Ectodermal cell (in vitro differentiated cells): ENCODE results near the gene S100A13.

ENCODE experiments used
- H3K27ac ChIP-seq: 2 replicates; pipeline ENCODE4 v1.7.0; 2013; ENCODE audit warnings: mild to moderate bottlenecking, low read depth, low read length; ENCODE audit not compliant: insufficient read depth, poor library complexity, severe bottlenecking
- H3K27me3 ChIP-seq: 2 replicates; pipeline ENCODE4 v1.7.0; 2013; ENCODE audit warnings: mild to moderate bottlenecking, low read length; ENCODE audit not compliant: insufficient read depth, control insufficient read depth, poor library complexity, severe bottlenecking
- H3K36me3 ChIP-seq: one replicate; pipeline ENCODE4 v1.7.0; 2013; ENCODE audit warnings: low read length; ENCODE audit not compliant: control insufficient read depth, insufficient read depth
- H3K4me1 ChIP-seq: one replicate; pipeline ENCODE4 v1.7.0; 2013; ENCODE audit warnings: low read length; ENCODE audit not compliant: control insufficient read depth, insufficient read depth
- H3K4me3 ChIP-seq: 2 replicates; pipeline ENCODE4 v1.7.0; 2013; ENCODE audit warnings: low read depth, low read length, control low read depth; ENCODE audit not compliant: insufficient read depth
- H3K9me3 ChIP-seq: 2 replicates; pipeline ENCODE4 v1.7.0; 2013; ENCODE audit warnings: mild to moderate bottlenecking, low read length, moderate library complexity; ENCODE audit not compliant: control insufficient read depth
- WGBS, 2 experiments: methylation state at CpG; one replicate each; pipeline ENCODE4 v1.1.7; 2013; ENCODE audit warnings: missing lambda C conversion rate in 2 of 2; 5-methylcytosine and 5-hydroxymethylcytosine counted together

S100A13 gene

GRCh38 chr1:153628638-153629342 lies 1.5 kb upstream of the S100A13 start:
- Histone ChIP-seq H3K27ac (no peak overlapping the region), H3K4me3 (no peak overlapping the region), H3K4me1 (peaks cover 12% of the 10 kb centered on the region), H3K27me3 (no peaks in the 10 kb centered on the region), H3K9me3 (no peaks in the 10 kb centered on the region), H3K36me3 (no peaks in the 10 kb centered on the region)
- WGBS, 2 experiments, result 87 to 89% methylated on average over 6 of the region's 6 CpGs

GRCh38 chr1:153627715-153628626 lies 666 bp upstream of the S100A13 start, which contains the start of gene S100A1:
TSS of gene S100A1 (plus strand) at chr1:153628434. CDS start at chr1:153630522, 2,088 bp downstream.
- Histone ChIP-seq H3K4me1 (peaks cover 12% of the 10 kb centered on the region), H3K27me3 (no peaks in the 10 kb centered on the region), H3K4me3 (peak within 1 kb of the TSS; percentile 56), H3K36me3 (no peaks in the 10 kb centered on the region), H3K27ac (peak within 1 kb of the TSS; percentile 78), H3K9me3 (no peaks in the 10 kb centered on the region)
- 71 to 73% methylated on average over 10 of the region's 10 CpGs for WGBS, 2 experiments

DNA sequence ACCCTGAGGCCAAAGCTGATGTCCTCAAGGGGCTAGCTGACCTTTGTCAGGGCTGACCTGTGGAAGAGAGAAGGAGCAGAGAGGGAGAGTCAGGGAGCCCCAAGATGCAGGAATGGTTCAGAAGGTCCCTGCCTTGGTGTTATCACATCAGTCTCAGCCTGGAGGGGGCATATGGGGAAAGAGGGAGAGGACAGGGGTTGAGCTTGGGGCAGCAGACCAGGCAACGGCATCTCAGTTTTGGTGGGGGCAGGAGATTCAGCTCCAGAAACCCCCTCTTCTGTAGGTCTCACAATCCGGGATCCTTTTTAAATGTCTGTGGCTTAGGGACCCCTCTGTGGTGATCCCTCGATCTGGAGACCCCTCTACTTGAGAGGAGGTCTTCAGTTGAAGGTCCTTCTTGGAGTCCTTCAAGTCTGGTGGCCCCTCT lies 815 bp downstream of the S100A13 start:
- H3K9me3 ChIP-seq, result no peaks in the 10 kb centered on the region
- no peaks in the 10 kb centered on the region for H3K27me3 ChIP-seq
- peaks cover 5% of the 10 kb centered on the region for H3K36me3 ChIP-seq
- peak overlapping the region; percentile 56 for H3K4me3 ChIP-seq
- peaks cover 12% of the 10 kb centered on the region for H3K4me1 ChIP-seq
- 81 to 83% methylated on average over 3 of the region's 3 CpGs for WGBS, 2 experiments
- H3K27ac ChIP-seq, result no peak overlapping the region

DNA sequence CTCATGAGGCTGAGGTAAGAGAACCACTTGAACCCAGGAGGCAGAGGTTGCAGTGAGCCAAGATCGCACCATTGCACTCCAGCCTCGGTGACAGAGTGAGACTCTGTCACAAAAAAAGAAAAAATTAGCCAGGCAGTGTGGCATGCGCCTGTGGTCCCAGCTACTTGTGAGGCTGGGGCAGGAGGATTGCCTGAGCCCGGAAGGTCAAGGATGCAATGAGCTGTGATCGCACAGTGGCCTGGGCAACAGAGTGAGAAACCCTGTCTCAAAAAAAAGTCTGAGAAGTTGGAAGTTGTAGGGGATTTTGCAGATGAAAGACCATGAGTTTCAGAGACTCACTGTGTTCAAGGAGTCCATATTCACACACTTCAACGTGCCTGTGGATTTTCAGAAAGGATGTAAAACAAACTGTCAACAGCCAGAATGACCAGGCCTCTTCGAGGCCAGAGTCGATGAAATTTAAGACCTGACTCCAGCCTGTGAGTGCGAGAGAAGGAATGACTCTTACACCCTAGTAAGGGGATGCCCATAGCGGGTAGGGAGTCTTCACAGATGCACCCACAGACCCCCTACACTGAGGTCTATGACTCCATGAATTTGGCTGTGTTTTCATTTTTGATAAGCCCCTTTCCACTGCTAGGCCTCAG lies 2.2 kb downstream of the S100A13 start:
- Histone ChIP-seq H3K4me3 (no peak overlapping the region), H3K36me3 (peaks cover 5% of the 10 kb centered on the region)

DNA sequence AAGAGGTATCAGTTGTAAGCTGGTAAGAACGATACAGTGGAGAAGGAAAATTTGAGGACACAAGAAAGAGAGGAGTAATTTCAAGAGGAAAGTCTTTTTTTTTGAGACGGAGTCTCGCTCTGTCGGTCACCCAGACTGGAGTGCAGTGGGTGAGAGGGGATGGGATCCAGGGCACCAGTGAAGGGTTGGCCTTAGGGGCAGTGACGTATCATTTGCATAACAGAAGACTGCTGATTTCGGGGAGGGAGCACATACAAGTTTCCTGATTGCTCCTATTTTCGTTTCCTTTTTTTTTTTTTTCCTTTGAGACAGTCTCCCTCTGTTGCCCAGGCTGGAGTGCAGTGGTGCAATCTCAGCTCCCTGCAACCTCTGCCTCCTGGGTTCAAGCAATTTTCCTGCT lies 4.2 kb downstream of the S100A13 start:
- no peaks in the 10 kb centered on the region for H3K9me3 ChIP-seq
- WGBS, 2 experiments, result 54% methylated on average over 7 of the region's 7 CpGs

More for the DNA sequence above, 2.2 kb downstream of the S100A13 start:
- WGBS, 2 experiments, result 94 to 96% methylated on average over 10 of the region's 10 CpGs
- Histone ChIP-seq H3K4me1 (peaks cover 12% of the 10 kb centered on the region), H3K9me3 (no peaks in the 10 kb centered on the region), H3K27ac (no peak overlapping the region), H3K27me3 (no peaks in the 10 kb centered on the region)

DNA sequence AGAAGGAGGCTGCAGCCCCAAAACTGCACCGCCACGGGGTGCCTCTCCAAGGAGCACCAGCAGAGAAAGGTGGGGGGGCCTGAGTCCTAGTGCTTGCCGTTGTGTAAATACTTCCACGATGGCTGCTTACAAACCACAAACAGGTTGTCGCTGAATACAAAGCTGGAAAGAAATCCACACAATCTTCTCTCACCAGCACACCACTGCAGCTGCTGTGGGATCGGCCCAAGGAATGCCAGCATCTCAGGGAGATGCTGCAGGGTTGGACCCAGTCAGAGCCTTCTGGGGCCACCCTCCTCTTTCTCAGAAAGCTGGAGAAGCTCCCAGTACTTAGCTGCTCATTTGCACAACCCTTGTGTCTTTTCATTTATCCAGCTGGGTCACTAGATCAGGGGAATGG lies 8.1 kb downstream of the S100A13 start:
- no peaks in the 10 kb centered on the region for H3K4me1 ChIP-seq
- no peaks in the 10 kb centered on the region for H3K27me3 ChIP-seq
- WGBS, 2 experiments, result 92 to 95% methylated on average over 6 of the region's 6 CpGs
- no peak overlapping the region for H3K4me3 ChIP-seq
- H3K27ac ChIP-seq, result no peak overlapping the region
- no peaks in the 10 kb centered on the region for H3K9me3 ChIP-seq
- peaks cover 16% of the 10 kb centered on the region for H3K36me3 ChIP-seq

More for the DNA sequence above, 4.2 kb downstream of the S100A13 start:
- Histone ChIP-seq H3K4me1 (peaks cover 6% of the 10 kb centered on the region), H3K36me3 (peaks cover 16% of the 10 kb centered on the region), H3K4me3 (no peak overlapping the region), H3K27me3 (no peaks in the 10 kb centered on the region), H3K27ac (no peak overlapping the region)

GRCh38 chr1:153617663-153618062 lies 9.6 kb downstream of the S100A13 start:
- 94 to 95% methylated on average over 6 of the region's 6 CpGs for WGBS, 2 experiments
- H3K36me3 ChIP-seq, result peaks cover 14% of the 10 kb centered on the region

DNA sequence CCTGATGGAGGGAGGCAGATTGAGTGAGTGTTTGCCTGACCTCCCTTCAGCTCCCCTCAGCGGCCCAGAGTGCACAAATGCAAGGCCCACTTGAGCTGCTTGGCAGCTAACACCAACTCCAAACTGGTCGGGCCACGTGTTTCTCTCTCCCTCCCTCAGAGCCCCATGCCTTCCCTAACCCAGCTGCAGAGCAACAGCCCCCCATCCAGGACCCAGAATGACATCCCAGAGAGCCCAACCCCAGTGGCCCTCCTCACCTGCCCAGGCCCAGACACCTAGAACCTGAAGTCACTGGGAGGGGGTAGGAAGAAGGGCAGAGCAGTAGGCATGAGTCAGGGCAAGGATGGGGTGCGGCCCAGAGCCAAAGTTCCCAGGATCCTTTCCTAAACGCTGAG lies 10.4 kb downstream of the S100A13 start:
- H3K27me3 ChIP-seq, result no peaks in the 10 kb centered on the region
- H3K9me3 ChIP-seq, result no peaks in the 10 kb centered on the region
- H3K4me1 ChIP-seq, result peaks cover 10% of the 10 kb centered on the region
- H3K36me3 ChIP-seq, result peaks cover 11% of the 10 kb centered on the region
- 87 to 89% methylated on average over 5 of the region's 5 CpGs for WGBS, 2 experiments
- no peak overlapping the region for H3K4me3 ChIP-seq
- H3K27ac ChIP-seq, result no peak overlapping the region

More at GRCh38 chr1:153617663-153618062, 9.6 kb downstream of the S100A13 start:
- Histone ChIP-seq H3K4me1 (peaks cover 2% of the 10 kb centered on the region), H3K27ac (no peak overlapping the region), H3K9me3 (no peaks in the 10 kb centered on the region), H3K27me3 (no peaks in the 10 kb centered on the region), H3K4me3 (no peak overlapping the region)

DNA sequence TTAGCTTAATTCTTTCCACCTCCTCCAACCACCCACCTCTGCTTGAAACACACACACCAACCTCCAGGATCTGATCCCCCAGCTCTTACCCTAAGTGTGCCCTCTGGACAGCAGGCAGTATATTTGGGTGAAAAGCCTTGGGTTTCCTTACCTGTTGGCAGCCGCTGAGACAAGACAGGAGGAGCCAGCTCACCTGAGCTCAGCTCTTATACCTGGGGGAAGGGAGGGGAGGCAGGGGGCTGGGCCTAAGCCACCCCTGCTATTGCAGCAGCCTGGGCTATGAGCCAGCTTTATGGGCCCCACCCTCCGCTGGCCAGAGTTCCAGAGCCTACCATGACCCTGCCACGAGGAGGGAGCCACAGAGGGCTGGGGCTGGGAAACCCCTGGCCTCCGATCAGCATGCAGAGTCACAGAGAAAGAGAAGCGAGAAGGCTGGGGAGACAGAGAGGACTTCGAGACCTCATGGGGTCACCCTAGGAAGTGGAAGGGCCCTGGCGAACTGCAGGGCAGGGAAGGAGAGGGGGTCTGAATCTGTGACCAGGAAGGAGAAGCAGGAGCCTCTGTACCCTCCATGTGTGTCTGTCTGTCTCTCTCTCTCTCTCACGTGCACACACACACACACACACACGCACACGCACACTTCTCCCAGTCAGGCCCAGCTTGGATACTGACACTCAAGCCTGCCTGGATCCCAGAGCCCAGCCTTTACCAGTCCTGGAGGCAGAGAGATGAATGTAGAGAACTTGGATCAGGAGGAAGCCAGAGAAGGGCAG lies 11.0 kb downstream of the S100A13 start, which contains the start of gene S100A14:
Gene S100A14, minus strand, starts transcription at position 182 of the 773 bp plus-strand sequence. CDS start 467 bp downstream, outside the sequence.
- Histone ChIP-seq H3K36me3 (peaks cover 11% of the 10 kb centered on the region), H3K27me3 (no peaks in the 10 kb centered on the region), H3K4me1 (peaks cover 16% of the 10 kb centered on the region), H3K4me3 (no peak within 1 kb of the TSS), H3K9me3 (no peaks in the 10 kb centered on the region), H3K27ac (no peak within 1 kb of the TSS)
- 85 to 88% methylated on average over 10 of the region's 10 CpGs for WGBS, 2 experiments
